HFFc6 (cell line): ENCODE measurements around the gene IL10RA. TPM values are rescaled to one million over a fixed set of nuclear protein-coding genes. Genes with fewer than 3 reads are reported as not detected.
"Not testable (repeated sequence)": the region's sequence is repeated elsewhere in the genome, so short reads cannot be mapped to it uniquely, and the experiment has no call there.

Experiments
- DNase-seq: peaks from one replicate; pipeline ENCODE4 v3.0.0-alpha.2; 2018
- H3K27ac Mint-ChIP-seq: 2 replicates; pipeline ENCODE4 v1.8.0; 2020; ENCODE audit warnings: mild to moderate bottlenecking, mixed read lengths
- H3K27me3 Mint-ChIP-seq: 2 replicates; pipeline ENCODE4 v1.8.0; 2021; ENCODE audit warnings: mild to moderate bottlenecking, moderate library complexity, mixed read lengths; ENCODE audit not compliant: insufficient read depth
- H3K36me3 Mint-ChIP-seq: 2 replicates; pipeline ENCODE4 v1.8.0; 2021; ENCODE audit warnings: low read depth, mixed read lengths
- H3K4me1 Mint-ChIP-seq: 2 replicates; pipeline ENCODE4 v1.8.0; 2020; ENCODE audit warnings: low read depth, mixed read lengths
- H3K4me3 Mint-ChIP-seq: 2 replicates; pipeline ENCODE4 v1.8.0; 2020; ENCODE audit warnings: mild to moderate bottlenecking, moderate library complexity, mixed read lengths
- H3K9me3 Mint-ChIP-seq: 2 replicates; pipeline ENCODE4 v1.8.0; 2020; ENCODE audit warnings: mild to moderate bottlenecking, mixed read lengths
- CTCF ChIP-seq: fragments of 200-600 bp; sonication (generic); IDR thresholded peaks from 2 replicates; pipeline ENCODE4 v1.5.0; 2021; ENCODE audit warnings: antibody characterized with exemption, mild to moderate bottlenecking
- total RNA-seq, 6 experiments: library from RNA; stranded (reverse); fragmentation: NEBNext Ultra II Directional; extraction: Animal tissue kit (Norgen Biotek cat#: 25700); gene quantifications; 2 replicates in 1 of 6; 3 replicates in 5 of 6; pipeline ENCODE4 v1.2.3, GENCODE V29; 2021

Gene IL10RA
- total RNA-seq, 6 experiments from 2014 or later: not detected

DNA sequence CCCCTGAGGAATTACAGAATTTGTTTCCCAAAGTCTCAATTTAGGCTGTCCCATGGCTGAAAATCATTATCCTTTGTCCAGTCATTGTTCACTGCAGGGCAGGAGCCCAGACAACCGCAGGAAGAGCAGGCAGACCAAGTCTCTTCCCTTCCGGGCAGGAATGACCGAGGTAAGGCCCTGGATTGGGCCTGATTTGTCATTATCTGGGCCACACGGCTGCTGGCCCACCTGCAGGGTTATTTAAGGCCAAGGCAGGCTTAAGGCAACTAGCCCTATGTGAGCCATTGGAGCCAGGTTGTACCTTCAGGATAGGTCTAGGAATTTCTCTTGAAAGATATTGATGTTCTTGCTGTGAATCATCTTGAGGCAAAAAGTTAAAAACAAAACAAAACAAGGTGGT, 9.7 kb upstream of the IL10RA start:
- H3K4me1 Mint-ChIP-seq: 0 out of 2 replicates have a peak, but pooled peaks cover 4% of the 10 kb centered on the region
- no peak for TF ChIP-seq CTCF
- no peaks in the 10 kb centered on the region for H3K9me3 Mint-ChIP-seq
- H3K36me3 Mint-ChIP-seq: no peaks in the 10 kb centered on the region
- DNase-seq: no peak
- H3K4me3 Mint-ChIP-seq: no peak overlapping the region
- no peak overlapping the region for H3K27ac Mint-ChIP-seq
- H3K27me3 Mint-ChIP-seq: peaks cover 30% of the 10 kb centered on the region

DNA sequence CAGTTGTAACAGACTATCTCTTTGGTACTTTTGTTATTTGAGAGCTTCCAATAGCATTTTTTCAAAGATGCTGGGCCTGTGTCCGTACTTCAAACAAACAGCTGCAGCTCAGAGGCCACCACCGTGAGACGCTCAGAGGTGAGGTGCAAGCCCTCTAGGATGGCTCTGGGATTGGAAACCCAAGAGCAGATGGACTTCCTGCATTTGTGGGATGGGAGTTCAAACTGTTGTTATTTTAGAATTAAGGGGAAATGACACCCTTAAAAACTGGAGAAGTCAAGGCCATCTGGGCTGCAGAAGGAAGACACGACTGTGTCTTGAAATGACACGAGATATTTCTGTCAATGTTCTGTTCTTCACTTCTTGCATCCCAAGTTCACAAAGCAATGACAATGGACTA, 9.2 kb upstream of the IL10RA start:
- Mint-ChIP-seq H3K27me3 (peaks cover 33% of the 10 kb centered on the region), H3K4me1 (0 out of 2 replicates have a peak, but pooled peaks cover 4% of the 10 kb centered on the region), H3K27ac (no peak overlapping the region)

DNA sequence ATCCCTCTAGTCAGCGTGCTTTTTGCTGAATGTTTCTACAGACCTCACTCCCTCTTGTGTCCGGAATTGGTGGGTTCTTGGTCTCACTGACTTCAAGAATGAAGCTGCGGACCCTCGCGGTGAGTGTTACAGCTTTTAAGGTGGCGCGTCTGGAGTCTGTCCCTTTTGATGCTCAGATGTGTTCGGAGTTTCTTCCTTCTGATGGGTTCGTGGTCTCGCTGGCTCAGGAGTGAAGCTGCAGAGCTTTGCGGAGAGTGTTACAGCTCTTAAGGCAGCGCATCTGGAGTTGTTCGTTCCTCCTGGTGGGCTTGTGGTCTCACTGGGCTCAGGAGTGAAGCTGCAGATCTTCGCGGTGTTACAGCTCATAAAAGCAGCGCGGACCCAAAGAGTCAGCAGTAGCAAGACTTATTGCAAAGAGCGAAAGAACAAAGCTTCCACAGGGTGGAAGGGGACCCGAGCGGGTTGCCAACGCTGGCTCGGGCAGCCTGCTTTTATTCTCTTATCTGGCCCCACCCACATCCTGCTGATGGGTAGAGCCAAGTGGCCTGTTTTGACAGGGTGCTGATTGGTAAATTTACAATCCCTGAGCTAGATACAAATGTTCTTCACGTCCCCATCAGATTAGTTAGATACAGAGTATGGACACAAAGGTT, 8.5 kb upstream of the IL10RA start:
- not testable (repeated sequence) for H3K9me3 Mint-ChIP-seq, DNase-seq, H3K4me1 Mint-ChIP-seq, H3K36me3 Mint-ChIP-seq, H3K27ac Mint-ChIP-seq, H3K4me3 Mint-ChIP-seq
- H3K27me3 Mint-ChIP-seq: peaks cover 35% of the 10 kb centered on the region

More for the DNA sequence above, 9.2 kb upstream of the IL10RA start:
- H3K4me3 Mint-ChIP-seq: no peak overlapping the region
- no peaks in the 10 kb centered on the region for H3K9me3 Mint-ChIP-seq
- H3K36me3 Mint-ChIP-seq: no peaks in the 10 kb centered on the region
- TF ChIP-seq CTCF: no peak
- DNase-seq: no peak

DNA sequence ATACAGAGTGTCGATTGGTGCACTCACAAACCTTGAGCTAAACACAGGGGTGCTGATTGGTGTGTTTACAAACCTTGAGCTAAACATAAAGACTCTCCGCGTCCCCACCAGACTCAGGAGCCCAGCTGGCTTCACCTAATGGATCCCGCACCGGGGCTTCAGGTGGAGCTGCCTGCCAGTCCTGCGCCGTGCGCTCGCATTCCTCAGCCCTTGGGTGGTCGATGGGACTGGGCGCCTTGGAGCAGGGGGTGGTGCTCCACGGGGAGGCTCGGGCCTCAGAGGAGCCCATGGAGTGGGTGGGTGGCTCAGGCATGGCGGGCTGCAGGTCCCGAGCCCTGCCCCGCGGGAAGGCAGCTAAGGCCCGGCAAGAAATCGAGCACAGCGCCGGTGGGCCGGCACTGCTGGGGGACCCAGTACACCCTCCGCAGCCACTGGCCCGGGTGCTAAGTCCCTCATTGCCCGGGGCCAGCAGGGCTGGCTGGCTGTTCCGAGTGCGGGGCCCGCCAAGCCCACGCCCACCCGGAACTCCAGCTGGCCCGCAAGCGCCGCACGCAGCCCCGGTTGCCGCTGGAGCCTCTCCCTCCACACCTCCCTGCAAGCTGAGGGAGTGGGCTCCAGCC, 7.8 kb upstream of the IL10RA start:
- H3K27ac Mint-ChIP-seq, DNase-seq, H3K36me3 Mint-ChIP-seq, H3K9me3 Mint-ChIP-seq, H3K4me3 Mint-ChIP-seq, H3K4me1 Mint-ChIP-seq: not testable (repeated sequence)
- H3K27me3 Mint-ChIP-seq: peaks cover 35% of the 10 kb centered on the region

- H3K27me3 Mint-ChIP-seq: peaks cover 38% of the 10 kb centered on the region
- H3K36me3 Mint-ChIP-seq: no peaks in the 10 kb centered on the region
- H3K4me3 Mint-ChIP-seq: no peak overlapping the region
- TF ChIP-seq CTCF: no peak
- DNase-seq: no peak
- H3K27ac Mint-ChIP-seq: no peak overlapping the region
- 0 out of 2 replicates have a peak, but pooled peaks cover 4% of the 10 kb centered on the region for H3K4me1 Mint-ChIP-seq
- no peaks in the 10 kb centered on the region for H3K9me3 Mint-ChIP-seq
Observed at GRCh38 chr11:117978991-117979390, 7.2 kb upstream of the IL10RA start.

DNA sequence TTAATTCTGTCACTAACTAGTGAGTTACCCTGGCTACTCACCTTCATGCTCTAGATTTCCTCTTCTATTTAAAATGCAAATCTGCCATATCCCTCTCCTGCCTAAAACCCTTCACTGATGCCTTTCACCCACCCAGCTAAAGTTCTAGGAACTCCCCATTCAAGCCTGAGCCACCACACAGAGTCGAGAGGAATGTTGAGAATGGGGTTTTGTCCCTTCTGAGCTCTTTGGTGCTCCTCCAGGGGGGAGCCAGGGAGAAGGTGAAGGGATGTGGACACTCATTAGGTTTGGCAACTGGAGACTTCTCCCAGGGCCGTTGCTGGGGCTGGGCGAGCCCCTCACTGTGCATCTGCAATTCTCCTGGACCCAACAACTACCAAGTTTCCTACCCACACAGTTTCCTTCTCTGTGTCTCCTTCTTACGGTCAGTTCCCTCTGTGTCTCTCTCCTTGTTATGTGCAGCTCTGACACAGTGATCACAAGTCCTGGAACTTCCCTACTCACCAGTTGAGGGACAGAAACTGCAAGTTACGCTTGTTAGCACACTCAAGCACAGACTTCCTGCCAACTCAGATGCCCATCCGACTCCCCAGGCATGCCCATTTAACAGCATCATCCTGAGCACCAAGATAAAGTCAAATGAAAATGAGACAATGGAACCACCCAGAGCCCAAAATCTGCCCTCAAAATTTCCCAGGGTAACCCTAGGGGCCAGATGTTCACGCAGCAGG, 6.5 kb upstream of the IL10RA start:
- peaks cover 39% of the 10 kb centered on the region for H3K27me3 Mint-ChIP-seq
- TF ChIP-seq CTCF: no peak
- no peak overlapping the region for H3K4me3 Mint-ChIP-seq
- no peaks in the 10 kb centered on the region for H3K9me3 Mint-ChIP-seq
- no peak for DNase-seq
- H3K27ac Mint-ChIP-seq: no peak overlapping the region
- H3K4me1 Mint-ChIP-seq: peaks cover 2% of the 10 kb centered on the region; the same call in 1 of the 2 replicates
- no peaks in the 10 kb centered on the region for H3K36me3 Mint-ChIP-seq
